Liver (tissue), 9 donors: ENCODE measurements around the gene UBE2K. TPM values are rescaled to one million over a fixed set of nuclear protein-coding genes. Genes with fewer than 3 reads are reported as not detected.

Experiments used
- DNase-seq: peaks from one replicate; pipeline ENCODE4 v3.0.0-alpha.2; 2017; ENCODE audit warnings: low spot score
- H3K27ac ChIP-seq, 2 donors: one replicate each; pipeline ENCODE4 v1.7.0; 2013; ENCODE audit warnings: inconsistent platforms in 2 of 2, low read length in 2 of 2, control low read depth in 1 of 2, low read depth in 1 of 2, mild to moderate bottlenecking in 1 of 2
- H3K27me3 ChIP-seq, 4 donors: one replicate each; pipeline versions ENCODE4 v1.6.1 to v1.7.0; 2013; ENCODE audit warnings: low read length in 3 of 4, inconsistent platforms in 1 of 4, mild to moderate bottlenecking in 1 of 4, moderate library complexity in 1 of 4; ENCODE audit not compliant: control insufficient read depth in 4 of 4, insufficient read depth in 4 of 4
- H3K36me3 ChIP-seq, 4 donors: one replicate each; pipeline versions ENCODE4 v1.6.1 to v1.7.0; 2013; ENCODE audit warnings: low read length in 3 of 4, mild to moderate bottlenecking in 3 of 4, low read depth in 1 of 4, moderate library complexity in 1 of 4; ENCODE audit not compliant: control insufficient read depth in 4 of 4, insufficient read depth in 3 of 4
- H3K4me1 ChIP-seq, 4 donors: one replicate each; pipeline versions ENCODE4 v1.6.1 to v1.7.0; 2013; ENCODE audit warnings: low read length in 3 of 4, mild to moderate bottlenecking in 3 of 4, moderate library complexity in 1 of 4; ENCODE audit not compliant: control insufficient read depth in 4 of 4, insufficient read depth in 4 of 4
- H3K4me3 ChIP-seq, 3 donors: one replicate each; pipeline versions ENCODE4 v1.6.1 to v1.7.0; 2013; ENCODE audit warnings: low read length in 3 of 3, control low read depth in 1 of 3, low read depth in 1 of 3, mild to moderate bottlenecking in 1 of 3
- H3K9ac ChIP-seq, 2 donors: one replicate each; pipeline ENCODE4 v1.7.0; 2013; ENCODE audit warnings: low read length in 2 of 2, mild to moderate bottlenecking in 2 of 2, moderate library complexity in 2 of 2, control low read depth in 1 of 2, low read depth in 1 of 2
- H3K9me3 ChIP-seq, 4 donors: one replicate each; pipeline versions ENCODE4 v1.6.1 to v1.7.0; 2013; ENCODE audit warnings: low read length in 3 of 4; ENCODE audit not compliant: control insufficient read depth in 4 of 4
- ATF3 ChIP-seq: IDR thresholded peaks from 2 replicates; pipeline ENCODE4 v1.6.1; 2016; ENCODE audit warnings: antibody characterized with exemption
- EGR1 ChIP-seq, 2 donors: IDR thresholded peaks; 2 replicates each; pipeline ENCODE4 v1.6.1; 2016 to 2018; ENCODE audit warnings: antibody characterized with exemption in 2 of 2, low read depth in 2 of 2
- GABPA ChIP-seq, 2 donors: IDR thresholded peaks in 1 of 2; conservative IDR thresholded peaks in 1 of 2; 2 replicates each; pipeline ENCODE4 v1.6.1; 2016; ENCODE audit warnings: antibody characterized with exemption in 2 of 2, mild to moderate bottlenecking in 1 of 2, moderate library complexity in 1 of 2
- HNF4A ChIP-seq, 2 donors: conservative IDR thresholded peaks; 2 replicates each; pipeline ENCODE4 v1.6.1; 2016; ENCODE audit warnings: antibody characterized with exemption in 2 of 2, mild to moderate bottlenecking in 2 of 2
- JUND ChIP-seq, 2 donors: IDR thresholded peaks; 2 replicates each; pipeline ENCODE4 v1.6.1; 2016; ENCODE audit warnings: antibody characterized with exemption in 2 of 2
- MAX ChIP-seq: IDR thresholded peaks from 2 replicates; pipeline ENCODE4 v1.6.1; 2016; ENCODE audit warnings: antibody characterized with exemption
- NR2F2 ChIP-seq: IDR thresholded peaks from 2 replicates; pipeline ENCODE4 v1.6.1; 2016; ENCODE audit warnings: antibody characterized with exemption
- RAD21 ChIP-seq, 2 donors: IDR thresholded peaks; 2 replicates each; pipeline ENCODE4 v1.6.1; 2016; ENCODE audit warnings: antibody characterized with exemption in 2 of 2, mild to moderate bottlenecking in 2 of 2
- REST ChIP-seq: IDR thresholded peaks from 2 replicates; pipeline ENCODE4 v1.6.1; 2016; ENCODE audit warnings: antibody characterized with exemption, mild to moderate bottlenecking
- SP1 ChIP-seq: IDR thresholded peaks from 2 replicates; pipeline ENCODE4 v1.6.1; 2018; ENCODE audit warnings: antibody characterized with exemption, mild to moderate bottlenecking
- TAF1 ChIP-seq: conservative IDR thresholded peaks from 2 replicates; pipeline ENCODE4 v1.6.1; 2016; ENCODE audit warnings: antibody characterized with exemption, mild to moderate bottlenecking
- YY1 ChIP-seq: IDR thresholded peaks from 2 replicates; pipeline ENCODE4 v1.6.1; 2016; ENCODE audit warnings: antibody characterized with exemption, mild to moderate bottlenecking
- ZBTB33 ChIP-seq: IDR thresholded peaks from 2 replicates; pipeline ENCODE4 v1.6.1; 2016; ENCODE audit warnings: antibody characterized with exemption
- WGBS: extraction: QIAGEN DNeasy Blood & Tissue Kit; methylation state at CpG from one replicate; pipeline ENCODE4 v1.1.7; 2013; 5-methylcytosine and 5-hydroxymethylcytosine counted together
- polyA plus RNA-seq, 2 donors: library from polyadenylated mRNA; stranded (reverse) in 1 of 2; unstranded in 1 of 2; fragments of 200-250 nt in 1 of 2; fragments of >200 nt in 1 of 2; fragmentation: Nextera tagmentation in 1 of 2; extraction: Ambion mirVana in 1 of 2; gene quantifications; one replicate each; pipeline versions ENCODE4 v1.2.1 to v1.2.3, GENCODE V29; 2013 to 2015
- total RNA-seq, 2 donors: library from RNA; depleted of rRNA; stranded (reverse); fragments of >200 nt; gene quantifications; one replicate each; pipeline ENCODE4 v1.2.3, GENCODE V29; 2014
- donor health status: healthy.
- donor health status: healthy.
- donor health status: healthy.
- donor health status: healthy.
- donor health status: healthy.

UBE2K gene
- total and polyA plus RNA-seq, 4 donors: 21.5 to 45.3 (median 26.0) TPM

- no peak overlapping the region for H3K9ac ChIP-seq
- no peak overlapping the region for H3K4me3 ChIP-seq
- no peaks in the 10 kb centered on the region for H3K9me3 ChIP-seq
- peaks cover 2 to 25% (median 16%) of the 10 kb centered on the region in 4 donors for H3K36me3 ChIP-seq
- DNase-seq: no peak
- 98% methylated on average over 2 of the region's 2 CpGs for WGBS
- no peaks in the 10 kb centered on the region for H3K4me1 ChIP-seq
- TF ChIP-seq EGR1 (IDR thresholded peaks at IDR 0.05; ENCODE audit: low read depth in 2 of 2) (no peak), HNF4A (conservative IDR thresholded peaks at IDR 0.05) (no peak), NR2F2 (no peak), TAF1 (no peak), ZBTB33 (no peak), REST (no peak), JUND (IDR thresholded peaks at IDR 0.05) (no peak), GABPA (IDR thresholded peaks at IDR 0.05 in 1 of 2, conservative IDR thresholded peaks at IDR 0.05 in 1 of 2) (no peak), MAX (no peak), YY1 (no peak), ATF3 (no peak), RAD21 (IDR thresholded peaks at IDR 0.05) (no peak), SP1 (no peak)
- no peak overlapping the region for H3K27ac ChIP-seq
- no peaks in the 10 kb centered on the region for H3K27me3 ChIP-seq
Observed at GRCh38 chr4:39756159-39756558, 58.2 kb downstream of the UBE2K start.

- 97% methylated on average over 6 of the region's 6 CpGs for WGBS
Observed at GRCh38 chr4:39758176-39758575, 60.2 kb downstream of the UBE2K start.

More at GRCh38 chr4:39758176-39758575, 60.2 kb downstream of the UBE2K start:
- no peak overlapping the region for H3K27ac ChIP-seq
- no peaks in the 10 kb centered on the region for H3K4me1 ChIP-seq
- TF ChIP-seq SP1 (no peak), EGR1 (IDR thresholded peaks at IDR 0.05; ENCODE audit: low read depth in 2 of 2) (no peak), TAF1 (no peak)
- no peaks in the 10 kb centered on the region for H3K27me3 ChIP-seq
- no peaks in the 10 kb centered on the region for H3K9me3 ChIP-seq
- peaks cover 2 to 29% (median 19%) of the 10 kb centered on the region in 4 donors for H3K36me3 ChIP-seq
- H3K9ac ChIP-seq: no peak overlapping the region
- no peak for DNase-seq
- no peak overlapping the region for H3K4me3 ChIP-seq
